HG03565 (cell line): ENCODE data around the gene ZNF101.
"Not testable (repeated sequence)": the region's sequence is repeated elsewhere in the genome, so short reads cannot be mapped to it uniquely, and the experiment has no call there.

Experiments used
- ATAC-seq: cut with Tn5 transposase; IDR thresholded peaks from one replicate; pipeline ENCODE4 v1.9.1; 2021; ENCODE audit warnings: mild to moderate bottlenecking, moderate library complexity; ENCODE audit not compliant: unreplicated experiment

Gene ZNF101

DNA sequence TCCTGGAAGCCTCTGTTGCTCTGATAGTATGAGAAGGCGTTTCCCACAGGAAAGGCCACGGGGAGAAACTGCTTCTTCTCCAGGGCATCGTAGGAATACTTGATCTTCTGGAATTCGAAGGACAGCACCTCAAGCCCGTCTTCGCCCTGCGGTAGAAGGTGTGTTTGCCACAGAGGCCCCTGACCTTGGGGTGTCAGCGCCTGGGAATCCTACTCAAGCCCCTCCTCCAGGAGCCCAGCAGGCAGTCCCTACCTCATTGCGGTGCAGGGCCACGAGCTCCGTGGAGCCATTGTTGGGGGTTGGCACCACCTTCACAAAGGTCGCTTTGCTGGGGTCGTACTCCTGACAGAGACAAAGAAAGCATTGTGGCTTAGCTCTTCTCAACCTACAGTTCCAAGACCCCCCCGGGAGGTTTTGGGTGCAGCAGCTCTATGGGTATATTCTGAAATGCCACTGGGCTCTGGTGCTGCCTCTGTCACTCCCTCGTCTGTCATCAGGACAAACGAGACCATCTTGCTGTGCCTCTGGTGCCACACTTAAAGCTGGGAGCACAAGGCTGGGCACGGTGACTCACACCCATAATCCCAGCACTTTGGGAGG, 8.9 kb upstream of the ZNF101 start:
- no peak for ATAC-seq

DNA sequence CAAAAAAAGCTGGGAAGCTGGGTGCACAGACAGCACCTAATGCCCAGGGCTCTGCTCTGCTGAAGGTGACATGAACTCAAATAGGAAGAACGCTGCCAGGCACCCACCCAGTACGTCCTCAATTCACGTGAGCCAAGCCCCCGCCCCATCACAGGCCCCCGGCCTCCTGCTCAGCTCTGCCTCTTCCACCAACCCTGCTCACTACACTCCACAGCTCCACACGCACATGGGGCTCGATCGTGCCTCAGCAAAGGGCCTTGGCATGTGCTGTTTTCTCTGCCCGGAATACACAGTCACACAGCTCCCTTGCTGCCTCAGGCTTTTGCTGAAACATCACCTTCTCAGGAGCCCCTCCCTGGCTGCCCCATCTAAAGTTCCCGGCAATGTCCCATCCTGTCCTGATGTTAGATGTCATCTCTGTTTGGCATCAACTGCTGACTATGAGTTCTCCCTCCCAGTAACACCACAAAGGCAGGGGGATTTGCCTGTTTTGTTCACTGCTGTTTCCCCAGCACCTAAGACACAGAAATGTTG, 7.4 kb upstream of the ZNF101 start:
- no peak for ATAC-seq

DNA sequence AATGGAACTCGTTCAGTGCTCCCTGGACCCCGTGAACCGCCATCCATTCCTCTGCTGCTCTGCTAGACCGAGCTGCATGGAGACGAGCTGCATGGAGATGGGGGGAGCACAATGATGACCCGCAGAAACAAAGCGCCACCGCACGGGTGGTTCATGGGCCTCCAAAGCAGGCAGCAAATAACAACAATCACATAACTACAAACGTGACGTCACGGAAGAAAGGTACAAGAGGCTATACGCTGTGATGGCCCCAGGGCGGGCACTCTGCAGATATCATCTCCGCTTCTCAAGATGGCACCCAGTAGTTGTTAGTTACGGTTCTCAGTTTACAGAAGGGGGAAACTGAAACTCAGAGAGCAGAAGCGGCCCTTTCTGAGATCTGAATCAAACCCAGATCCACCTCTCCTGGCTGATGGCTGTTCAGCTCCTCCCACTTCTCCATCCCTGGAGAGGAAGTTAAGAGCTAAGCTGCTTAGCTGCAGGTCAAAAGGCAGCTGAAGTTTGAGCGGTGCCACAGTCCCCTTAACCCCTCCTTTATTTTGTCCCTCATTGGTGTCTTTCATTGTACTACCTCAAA, 6.9 kb upstream of the ZNF101 start:
- peak; percentile 25 for ATAC-seq

GRCh38 chr19:19662344-19662743, 6.3 kb upstream of the ZNF101 start:
- no peak for ATAC-seq

- no peak for ATAC-seq
Measured at GRCh38 chr19:19662871-19663255, 5.8 kb upstream of the ZNF101 start.

- ATAC-seq, result peak; percentile 59
Measured at GRCh38 chr19:19663256-19664120, 5.2 kb upstream of the ZNF101 start, which contains the start of gene ATP13A1. Gene ATP13A1 (minus strand): TSS chr19:19663676. CDS start chr19:19663666, 10 bp downstream.

DNA sequence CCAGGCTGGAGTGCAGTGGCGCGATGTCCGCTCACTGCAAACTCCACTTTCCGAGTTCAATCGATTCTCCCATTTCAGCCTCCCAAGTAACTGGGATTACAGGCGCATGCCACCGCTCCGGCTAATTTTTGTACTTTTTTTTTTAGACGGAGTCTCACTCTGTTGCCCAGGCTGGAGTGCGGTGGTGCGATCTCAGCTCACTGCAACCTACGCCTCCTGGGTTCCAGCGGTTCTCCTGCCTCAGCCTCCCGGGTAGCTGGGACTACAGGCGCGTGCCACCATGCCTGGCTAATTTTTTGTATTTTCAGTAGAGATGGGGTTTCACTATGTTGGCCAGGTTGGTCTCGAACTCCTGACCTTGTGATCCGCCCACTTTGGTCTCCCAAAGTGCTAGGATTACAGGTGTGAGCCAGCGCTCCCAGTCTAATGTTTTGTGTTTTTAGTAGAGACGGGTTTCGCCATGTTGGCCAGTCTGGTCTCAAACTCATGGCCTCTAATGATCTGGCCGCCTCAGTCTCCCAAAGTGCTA, 3.2 kb upstream of the ZNF101 start:
- ATAC-seq, result not testable (repeated sequence)

GRCh38 chr19:19670070-19670551, 1.5 kb downstream of the ZNF101 start:
- ATAC-seq, result no peak

GRCh38 chr19:19672816-19673215, 4.2 kb downstream of the ZNF101 start:
- ATAC-seq, result no peak

DNA sequence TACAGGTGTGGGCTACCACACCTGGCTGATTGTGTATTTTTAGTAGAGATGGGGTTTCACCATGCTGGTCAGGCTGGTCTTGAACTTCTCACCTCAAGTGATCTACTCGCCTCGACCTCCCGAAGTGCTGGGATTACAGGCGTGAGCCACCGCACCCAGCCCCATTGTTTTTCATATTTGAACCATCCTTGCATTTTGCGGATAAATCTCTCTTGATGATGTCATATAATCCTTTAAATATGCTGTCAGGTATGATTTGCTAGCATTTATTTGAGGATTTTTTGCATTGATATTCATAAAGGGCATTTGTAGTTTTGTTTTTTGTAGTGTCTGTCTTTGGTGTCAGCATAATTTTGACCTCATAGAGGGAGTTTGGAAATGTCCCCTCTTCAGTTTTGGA, 5.7 kb downstream of the ZNF101 start:
- ATAC-seq, result no peak

DNA sequence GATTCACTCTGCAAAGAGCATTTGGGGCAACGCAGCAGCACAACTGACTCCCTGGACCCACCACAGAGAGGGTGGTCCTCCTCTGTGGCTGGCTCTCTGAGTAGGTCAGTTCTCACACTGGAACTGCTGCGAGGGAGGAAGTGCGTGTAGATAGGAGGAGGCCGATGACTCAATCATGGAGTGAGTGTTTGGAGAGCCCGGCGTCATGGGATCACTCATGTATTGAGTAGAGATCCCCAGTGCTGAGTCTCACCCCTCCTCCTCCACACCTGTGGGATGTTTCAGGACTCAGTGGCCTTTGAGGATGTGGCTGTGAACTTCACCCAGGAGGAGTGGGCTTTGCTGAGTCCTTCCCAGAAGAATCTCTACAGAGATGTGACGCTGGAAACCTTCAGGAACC, 8.9 kb downstream of the ZNF101 start:
- no peak for ATAC-seq

DNA sequence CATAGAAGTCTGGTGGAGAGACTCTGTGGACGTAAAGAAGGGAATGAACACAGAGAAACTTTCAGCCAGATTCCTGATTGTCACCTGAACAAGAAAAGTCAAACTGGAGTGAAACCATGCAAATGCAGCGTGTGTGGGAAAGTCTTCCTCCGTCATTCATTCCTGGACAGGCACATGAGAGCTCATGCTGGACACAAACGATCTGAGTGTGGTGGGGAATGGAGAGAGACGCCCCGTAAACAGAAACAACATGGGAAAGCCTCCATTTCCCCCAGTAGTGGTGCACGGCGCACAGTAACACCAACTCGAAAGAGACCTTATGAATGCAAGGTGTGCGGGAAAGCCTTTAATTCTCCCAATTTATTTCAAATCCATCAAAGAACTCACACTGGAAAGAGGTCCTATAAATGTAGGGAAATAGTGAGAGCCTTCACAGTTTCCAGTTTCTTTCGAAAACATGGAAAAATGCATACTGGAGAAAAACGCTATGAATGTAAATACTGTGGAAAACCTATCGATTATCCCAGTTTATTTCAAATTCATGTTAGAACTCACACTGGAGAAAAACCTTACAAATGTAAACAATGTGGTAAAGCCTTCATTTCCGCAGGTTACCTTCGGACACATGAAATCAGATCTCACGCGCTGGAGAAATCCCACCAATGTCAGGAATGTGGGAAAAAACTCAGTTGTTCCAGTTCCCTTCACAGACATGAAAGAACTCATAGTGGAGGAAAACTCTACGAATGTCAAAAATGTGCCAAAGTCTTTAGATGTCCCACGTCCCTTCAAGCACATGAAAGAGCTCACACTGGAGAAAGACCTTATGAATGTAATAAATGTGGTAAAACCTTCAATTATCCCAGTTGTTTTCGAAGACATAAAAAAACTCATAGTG, 10.8 kb downstream of the ZNF101 start:
- ATAC-seq, result no peak

DNA sequence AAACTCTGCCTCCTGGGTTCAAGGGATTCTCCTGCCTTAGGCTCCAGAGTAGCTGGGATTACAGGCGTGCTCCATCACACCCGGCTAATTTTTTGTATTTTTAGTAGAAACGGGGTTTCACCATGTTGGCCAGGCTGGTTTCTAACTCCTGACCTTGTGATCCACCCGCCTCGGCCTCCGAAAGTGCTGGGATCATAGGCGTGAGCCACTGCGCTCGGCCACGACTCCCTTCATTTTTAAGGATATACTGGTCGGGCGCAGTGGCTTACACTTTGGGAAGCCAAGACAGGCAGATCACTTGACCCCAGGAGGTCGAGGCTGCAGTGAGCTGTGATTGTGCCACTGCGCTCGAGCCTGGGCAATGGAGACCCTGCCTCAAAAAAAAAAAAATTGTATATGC, 17.5 kb downstream of the ZNF101 start:
- not testable (repeated sequence) for ATAC-seq

DNA sequence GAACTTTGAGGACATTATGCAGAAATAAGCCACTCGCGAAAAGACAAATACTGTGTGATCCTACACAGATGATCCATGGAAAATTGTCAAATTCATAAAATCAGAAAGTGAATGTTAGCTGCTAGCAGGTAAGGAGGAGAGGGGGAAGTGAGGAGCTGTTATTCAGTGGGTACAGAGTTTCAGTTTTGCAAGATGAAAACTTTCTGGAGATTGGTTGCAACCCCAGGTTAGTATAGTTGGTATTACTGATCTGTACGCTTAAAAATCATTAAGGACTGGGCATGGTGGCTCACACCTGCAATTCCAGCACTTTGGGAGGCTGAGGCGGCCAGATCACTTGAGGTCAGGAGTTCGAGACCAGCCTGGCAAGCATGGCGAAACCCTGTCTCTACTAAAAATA, 17.9 kb downstream of the ZNF101 start:
- ATAC-seq, result no peak

- ATAC-seq, result no peak
Measured at GRCh38 chr19:19687090-19687489, 18.5 kb downstream of the ZNF101 start.

DNA sequence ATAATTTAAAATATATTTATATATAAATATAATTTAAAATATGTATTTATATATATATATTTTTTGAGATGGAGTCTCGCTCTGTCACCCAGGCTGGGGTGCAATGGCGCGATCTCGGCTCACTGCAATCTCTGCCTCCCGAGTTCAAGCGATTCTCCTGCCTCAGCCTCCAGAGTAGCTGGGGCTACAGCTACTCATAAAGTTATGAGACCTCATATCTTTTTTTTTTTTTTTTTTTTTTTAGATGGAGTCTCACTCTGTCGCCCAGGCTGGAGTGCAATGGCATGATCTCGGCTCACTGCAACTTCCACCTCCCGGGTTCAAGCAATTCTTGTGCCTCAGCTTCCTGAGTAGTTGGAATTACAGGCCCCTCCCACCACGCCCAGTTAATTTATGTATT, 20.4 kb downstream of the ZNF101 start:
- ATAC-seq, result not testable (repeated sequence)

DNA sequence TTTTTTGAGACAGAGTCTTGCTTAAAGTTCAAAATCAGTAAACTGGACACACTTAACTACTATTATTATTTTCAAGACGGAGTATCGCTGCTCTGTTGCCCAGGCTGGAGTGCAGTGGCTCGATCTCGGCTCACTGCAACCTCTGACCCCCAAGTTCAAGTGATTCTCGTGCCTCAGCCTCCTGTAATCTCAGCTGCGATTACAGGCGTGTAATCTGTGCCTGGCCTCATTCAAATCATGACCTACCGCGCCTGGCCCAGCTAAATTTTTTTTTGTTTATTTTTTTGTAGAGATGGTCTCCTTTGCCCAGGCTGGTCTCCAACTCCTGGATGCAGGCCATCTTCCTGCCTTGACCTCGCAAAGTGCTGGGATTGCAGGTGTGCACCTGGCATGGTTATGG, 23.0 kb downstream of the ZNF101 start:
- no peak for ATAC-seq

GRCh38 chr19:19696386-19696785, 27.7 kb downstream of the ZNF101 start:
- no peak for ATAC-seq

DNA sequence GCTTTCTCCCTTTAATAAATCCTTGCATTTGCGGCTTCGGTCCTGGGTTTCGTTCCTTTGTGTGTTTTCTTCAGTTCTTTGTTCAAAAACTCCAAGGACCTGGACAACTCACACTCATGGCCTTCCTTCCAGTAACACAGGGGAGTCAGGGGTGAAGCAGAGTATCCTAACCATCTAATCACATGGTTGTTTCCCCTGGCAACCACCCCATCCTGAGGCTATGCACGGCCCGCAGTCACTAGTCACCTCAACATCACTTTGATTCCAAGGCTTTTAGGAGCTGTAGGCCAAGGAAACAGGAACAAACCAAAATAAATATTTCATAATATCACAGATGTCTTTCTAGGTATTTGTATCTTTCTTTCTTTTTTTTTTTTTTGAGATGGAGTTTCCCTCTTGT, 28.9 kb downstream of the ZNF101 start:
- ATAC-seq, result no peak

- ATAC-seq, result not testable (repeated sequence)
Measured at GRCh38 chr19:19700493-19700892, 31.9 kb downstream of the ZNF101 start.
